UCSD-AML1 (cell line): ENCODE data around the gene ITIH2.

Experiments used
- DNase-seq: peaks from one replicate; lab custom pipeline; 2025; ENCODE audit not compliant: unreplicated experiment; lab: John Stamatoyannopoulos, UW

The ITIH2 gene

DNA sequence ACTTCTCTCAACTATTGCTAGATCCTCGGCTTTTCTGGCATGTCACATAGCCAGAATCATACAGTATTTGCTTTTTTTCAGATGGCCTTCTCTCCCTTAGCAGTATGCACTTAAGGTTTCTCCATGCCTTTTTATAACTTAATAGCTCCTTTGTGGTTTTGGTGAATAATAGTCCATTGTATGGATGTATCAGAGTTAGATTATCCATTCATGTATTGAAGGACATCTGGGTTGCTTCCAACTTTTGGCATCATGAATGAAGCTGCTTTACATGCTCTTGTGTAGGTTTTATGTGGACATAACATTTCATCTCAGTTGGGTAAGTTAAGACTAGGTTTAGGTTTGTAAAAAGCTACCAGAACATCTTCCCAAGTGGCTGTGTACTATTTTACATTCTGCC, 89.4 kb downstream of the ITIH2 start:
- DNase-seq, result no peak

- no peak for DNase-seq
These were observed 91.3 kb downstream of the ITIH2 start for GRCh38 chr10:7794251-7795026.

DNA sequence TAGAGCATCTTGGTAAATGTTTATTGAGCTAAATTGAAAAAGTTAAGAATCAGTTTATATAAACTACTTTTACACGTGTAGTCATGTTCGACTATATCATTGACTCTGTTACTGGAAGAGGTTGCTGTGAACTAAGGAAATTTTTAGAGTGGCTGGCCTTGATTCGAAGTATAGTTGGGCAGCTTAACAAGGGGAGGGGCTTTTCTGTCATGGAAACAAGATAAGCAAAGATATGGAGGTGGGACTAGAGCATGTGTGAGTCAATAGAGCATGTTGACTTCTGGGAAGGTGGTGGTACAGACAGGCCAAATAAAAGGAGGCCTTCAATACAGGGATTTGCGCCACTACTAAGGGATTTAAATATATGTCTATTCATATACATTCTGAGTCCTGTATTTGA, 92.5 kb downstream of the ITIH2 start:
- DNase-seq, result no peak

DNA sequence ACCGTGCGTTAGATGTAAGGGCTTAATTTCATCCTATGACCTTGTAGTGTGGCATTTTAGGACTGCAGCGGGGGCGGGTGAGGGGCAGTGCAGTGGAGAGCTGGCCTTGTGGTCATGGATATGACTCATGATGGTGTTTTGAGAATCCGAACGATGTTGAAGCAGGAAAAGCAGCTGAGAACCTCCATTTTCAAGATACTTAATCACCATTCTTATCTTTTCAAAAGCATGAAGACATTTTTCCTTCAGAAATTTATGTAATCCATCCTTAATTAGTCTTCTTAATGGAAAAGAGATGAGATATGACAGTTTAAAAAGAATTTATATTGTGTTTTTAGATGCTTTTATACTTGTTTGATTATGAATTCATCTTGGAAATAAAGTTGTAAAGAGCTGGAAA, 94.5 kb downstream of the ITIH2 start:
- peak; percentile 61 for DNase-seq
